ENCODE data around the gene GPAM.

Gene GPAM

GRCh38 chr10:112225771-112226438 is 42.3 kb upstream of the GPAM start:
- Histone ChIP-seq H3K9me3 (ENCODE audit: control insufficient read depth, insufficient read depth, low read length) (peaks cover 4% of the 10 kb centered on the region; the same call in 1 of the 2 replicates), H3K9ac (ENCODE audit: low read depth, low read length) (no peak overlapping the region), H3K4me3 (ENCODE audit: low read depth, low read length) (no peak overlapping the region), H3K27ac (ENCODE audit: low read depth, low read length) (no peak overlapping the region), H3K36me3 (ENCODE audit: control insufficient read depth, insufficient read depth, low read length) (no peaks in the 10 kb centered on the region), H3K4me1 (ENCODE audit: control insufficient read depth, insufficient read depth, low read length) (no peaks in the 10 kb centered on the region), H3K27me3 (ENCODE audit: control insufficient read depth, insufficient read depth, low read length) (no peaks in the 10 kb centered on the region)

- Histone ChIP-seq H3K4me3 (ENCODE audit: low read depth, low read length) (no peak overlapping the region), H3K27ac (ENCODE audit: low read depth, low read length) (no peak overlapping the region), H3K4me1 (ENCODE audit: control insufficient read depth, insufficient read depth, low read length) (no peaks in the 10 kb centered on the region), H3K27me3 (ENCODE audit: control insufficient read depth, insufficient read depth, low read length) (no peaks in the 10 kb centered on the region), H3K9ac (ENCODE audit: low read depth, low read length) (no peak overlapping the region), H3K36me3 (ENCODE audit: control insufficient read depth, insufficient read depth, low read length) (no peaks in the 10 kb centered on the region), H3K9me3 (ENCODE audit: control insufficient read depth, insufficient read depth, low read length) (peaks cover 4% of the 10 kb centered on the region; the same call in 1 of the 2 replicates)
Measured at GRCh38 chr10:112224933-112225529, 41.5 kb upstream of the GPAM start.

- H3K4me1 ChIP-seq (ENCODE audit: control insufficient read depth, insufficient read depth, low read length), result no peaks in the 10 kb centered on the region
- H3K27ac ChIP-seq (ENCODE audit: low read depth, low read length), result no peak overlapping the region
Measured at GRCh38 chr10:112223725-112224124, 40.2 kb upstream of the GPAM start.

GRCh38 chr10:112222799-112223198 is 39.2 kb upstream of the GPAM start:
- Histone ChIP-seq H3K4me3 (ENCODE audit: low read depth, low read length) (no peak overlapping the region), H3K9me3 (ENCODE audit: control insufficient read depth, insufficient read depth, low read length) (0 out of 2 replicates have a peak, but pooled peaks cover 4% of the 10 kb centered on the region), H3K27ac (ENCODE audit: low read depth, low read length) (no peak overlapping the region), H3K36me3 (ENCODE audit: control insufficient read depth, insufficient read depth, low read length) (no peaks in the 10 kb centered on the region), H3K9ac (ENCODE audit: low read depth, low read length) (no peak overlapping the region), H3K27me3 (ENCODE audit: control insufficient read depth, insufficient read depth, low read length) (no peaks in the 10 kb centered on the region), H3K4me1 (ENCODE audit: control insufficient read depth, insufficient read depth, low read length) (no peaks in the 10 kb centered on the region)

More at GRCh38 chr10:112223725-112224124, 40.2 kb upstream of the GPAM start:
- Histone ChIP-seq H3K9ac (ENCODE audit: low read depth, low read length) (no peak overlapping the region), H3K9me3 (ENCODE audit: control insufficient read depth, insufficient read depth, low read length) (peaks cover 4% of the 10 kb centered on the region; the same call in 1 of the 2 replicates), H3K27me3 (ENCODE audit: control insufficient read depth, insufficient read depth, low read length) (no peaks in the 10 kb centered on the region), H3K4me3 (ENCODE audit: low read depth, low read length) (no peak overlapping the region), H3K36me3 (ENCODE audit: control insufficient read depth, insufficient read depth, low read length) (no peaks in the 10 kb centered on the region)

- Histone ChIP-seq H3K4me1 (ENCODE audit: control insufficient read depth, insufficient read depth, low read length) (no peaks in the 10 kb centered on the region), H3K9me3 (ENCODE audit: control insufficient read depth, insufficient read depth, low read length) (no peaks in the 10 kb centered on the region), H3K36me3 (ENCODE audit: control insufficient read depth, insufficient read depth, low read length) (no peaks in the 10 kb centered on the region), H3K27me3 (ENCODE audit: control insufficient read depth, insufficient read depth, low read length) (no peaks in the 10 kb centered on the region), H3K27ac (ENCODE audit: low read depth, low read length) (no peak overlapping the region), H3K4me3 (ENCODE audit: low read depth, low read length) (no peak overlapping the region), H3K9ac (ENCODE audit: low read depth, low read length) (no peak overlapping the region)
Measured at GRCh38 chr10:112221545-112221944, 38.0 kb upstream of the GPAM start.

- no peaks in the 10 kb centered on the region for H3K4me1 ChIP-seq (ENCODE audit: control insufficient read depth, insufficient read depth, low read length)
- H3K36me3 ChIP-seq (ENCODE audit: control insufficient read depth, insufficient read depth, low read length), result no peaks in the 10 kb centered on the region
- H3K9ac ChIP-seq (ENCODE audit: low read depth, low read length), result no peak overlapping the region
- H3K27me3 ChIP-seq (ENCODE audit: control insufficient read depth, insufficient read depth, low read length), result no peaks in the 10 kb centered on the region
- H3K9me3 ChIP-seq (ENCODE audit: control insufficient read depth, insufficient read depth, low read length), result no peaks in the 10 kb centered on the region
- no peak overlapping the region for H3K4me3 ChIP-seq (ENCODE audit: low read depth, low read length)
- H3K27ac ChIP-seq (ENCODE audit: low read depth, low read length), result no peak overlapping the region
Measured at GRCh38 chr10:112218960-112219359, 35.4 kb upstream of the GPAM start.

- Histone ChIP-seq H3K36me3 (ENCODE audit: control insufficient read depth, insufficient read depth, low read length) (no peaks in the 10 kb centered on the region), H3K4me1 (ENCODE audit: control insufficient read depth, insufficient read depth, low read length) (no peaks in the 10 kb centered on the region), H3K27ac (ENCODE audit: low read depth, low read length) (no peak overlapping the region), H3K27me3 (ENCODE audit: control insufficient read depth, insufficient read depth, low read length) (no peaks in the 10 kb centered on the region), H3K4me3 (ENCODE audit: low read depth, low read length) (no peak overlapping the region), H3K9ac (ENCODE audit: low read depth, low read length) (no peak overlapping the region), H3K9me3 (ENCODE audit: control insufficient read depth, insufficient read depth, low read length) (no peaks in the 10 kb centered on the region)
Measured at GRCh38 chr10:112218036-112218390, 34.4 kb upstream of the GPAM start.

GRCh38 chr10:112217386-112218035 is 33.9 kb upstream of the GPAM start:
- no peaks in the 10 kb centered on the region for H3K36me3 ChIP-seq (ENCODE audit: control insufficient read depth, insufficient read depth, low read length)
- no peak overlapping the region for H3K4me3 ChIP-seq (ENCODE audit: low read depth, low read length)
- no peak overlapping the region for H3K27ac ChIP-seq (ENCODE audit: low read depth, low read length)
- no peaks in the 10 kb centered on the region for H3K9me3 ChIP-seq (ENCODE audit: control insufficient read depth, insufficient read depth, low read length)
- no peaks in the 10 kb centered on the region for H3K27me3 ChIP-seq (ENCODE audit: control insufficient read depth, insufficient read depth, low read length)
- H3K9ac ChIP-seq (ENCODE audit: low read depth, low read length), result no peak overlapping the region
- no peaks in the 10 kb centered on the region for H3K4me1 ChIP-seq (ENCODE audit: control insufficient read depth, insufficient read depth, low read length)

GRCh38 chr10:112216966-112217365 is 33.4 kb upstream of the GPAM start:
- no peak overlapping the region for H3K9ac ChIP-seq (ENCODE audit: low read depth, low read length)
- H3K27me3 ChIP-seq (ENCODE audit: control insufficient read depth, insufficient read depth, low read length), result no peaks in the 10 kb centered on the region

GRCh38 chr10:112216151-112216550 is 32.6 kb upstream of the GPAM start:
- no peak overlapping the region for H3K27ac ChIP-seq (ENCODE audit: low read depth, low read length)
- H3K36me3 ChIP-seq (ENCODE audit: control insufficient read depth, insufficient read depth, low read length), result no peaks in the 10 kb centered on the region
- H3K4me1 ChIP-seq (ENCODE audit: control insufficient read depth, insufficient read depth, low read length), result no peaks in the 10 kb centered on the region
- no peak overlapping the region for H3K4me3 ChIP-seq (ENCODE audit: low read depth, low read length)
- no peak overlapping the region for H3K9ac ChIP-seq (ENCODE audit: low read depth, low read length)
- no peaks in the 10 kb centered on the region for H3K27me3 ChIP-seq (ENCODE audit: control insufficient read depth, insufficient read depth, low read length)
- H3K9me3 ChIP-seq (ENCODE audit: control insufficient read depth, insufficient read depth, low read length), result no peaks in the 10 kb centered on the region

More at GRCh38 chr10:112216966-112217365, 33.4 kb upstream of the GPAM start:
- Histone ChIP-seq H3K9me3 (ENCODE audit: control insufficient read depth, insufficient read depth, low read length) (no peaks in the 10 kb centered on the region), H3K4me3 (ENCODE audit: low read depth, low read length) (no peak overlapping the region), H3K27ac (ENCODE audit: low read depth, low read length) (no peak overlapping the region), H3K36me3 (ENCODE audit: control insufficient read depth, insufficient read depth, low read length) (no peaks in the 10 kb centered on the region), H3K4me1 (ENCODE audit: control insufficient read depth, insufficient read depth, low read length) (no peaks in the 10 kb centered on the region)

GRCh38 chr10:112215342-112215774 is 31.8 kb upstream of the GPAM start:
- Histone ChIP-seq H3K4me1 (ENCODE audit: control insufficient read depth, insufficient read depth, low read length) (no peaks in the 10 kb centered on the region), H3K9ac (ENCODE audit: low read depth, low read length) (no peak overlapping the region), H3K27me3 (ENCODE audit: control insufficient read depth, insufficient read depth, low read length) (no peaks in the 10 kb centered on the region), H3K27ac (ENCODE audit: low read depth, low read length) (no peak overlapping the region), H3K9me3 (ENCODE audit: control insufficient read depth, insufficient read depth, low read length) (no peaks in the 10 kb centered on the region), H3K4me3 (ENCODE audit: low read depth, low read length) (no peak overlapping the region), H3K36me3 (ENCODE audit: control insufficient read depth, insufficient read depth, low read length) (no peaks in the 10 kb centered on the region)
